Endothelial cell (in vitro differentiated cells): ENCODE data around the gene SOX5. TPM values are rescaled to one million over a fixed set of nuclear protein-coding genes. Genes with fewer than 3 reads are reported as not detected.
"Not testable (repeated sequence)": the region's sequence is repeated elsewhere in the genome, so short reads cannot be mapped to it uniquely, and the experiment has no call there.

ENCODE experiments used
- DNase-seq: peaks from one replicate; pipeline ENCODE4 v3.0.0; 2021; ENCODE audit warnings: low spot score
- H3K27ac Mint-ChIP-seq: one replicate; pipeline ENCODE4 v1.8.0; 2021; ENCODE audit warnings: mixed read lengths, inconsistent platforms; ENCODE audit not compliant: unreplicated experiment
- H3K27me3 Mint-ChIP-seq: one replicate; pipeline ENCODE4 v1.8.0; 2021; ENCODE audit warnings: mild to moderate bottlenecking, moderate library complexity, mixed read lengths, inconsistent platforms; ENCODE audit not compliant: unreplicated experiment
- H3K36me3 Mint-ChIP-seq: one replicate; pipeline ENCODE4 v1.8.0; 2021; ENCODE audit warnings: mild to moderate bottlenecking, low read depth, mixed read lengths, inconsistent platforms; ENCODE audit not compliant: unreplicated experiment
- H3K4me1 Mint-ChIP-seq: one replicate; pipeline ENCODE4 v1.8.0; 2021; ENCODE audit warnings: mild to moderate bottlenecking, mixed read lengths, inconsistent platforms; ENCODE audit not compliant: unreplicated experiment
- H3K4me3 Mint-ChIP-seq: one replicate; pipeline ENCODE4 v1.8.0; 2021; ENCODE audit warnings: mild to moderate bottlenecking, mixed read lengths, inconsistent platforms; ENCODE audit not compliant: unreplicated experiment
- H3K9me3 Mint-ChIP-seq: one replicate; pipeline ENCODE4 v1.8.0; 2021; ENCODE audit warnings: mixed read lengths, inconsistent platforms; ENCODE audit not compliant: unreplicated experiment
- total RNA-seq: library from RNA; stranded (reverse); fragmentation: NEBNext Ultra II Directional; extraction: Animal tissue kit (Norgen Biotek cat#: 25700); gene quantifications from one replicate; pipeline ENCODE4 v1.2.1, GENCODE V29; 2021; ENCODE audit not compliant: unreplicated experiment
- TF ChIP-seq, protein P1 (sequence below): fragments of 200-600 bp; sonication (generic); IDR thresholded peaks from one replicate; pipeline ENCODE4 v1.5.0; 2021; ENCODE audit warnings: antibody characterized with exemption; ENCODE audit not compliant: unreplicated experiment

The SOX5 gene
- total RNA-seq, 1 donor from 2014 or later, result 23.1 TPM

DNA sequence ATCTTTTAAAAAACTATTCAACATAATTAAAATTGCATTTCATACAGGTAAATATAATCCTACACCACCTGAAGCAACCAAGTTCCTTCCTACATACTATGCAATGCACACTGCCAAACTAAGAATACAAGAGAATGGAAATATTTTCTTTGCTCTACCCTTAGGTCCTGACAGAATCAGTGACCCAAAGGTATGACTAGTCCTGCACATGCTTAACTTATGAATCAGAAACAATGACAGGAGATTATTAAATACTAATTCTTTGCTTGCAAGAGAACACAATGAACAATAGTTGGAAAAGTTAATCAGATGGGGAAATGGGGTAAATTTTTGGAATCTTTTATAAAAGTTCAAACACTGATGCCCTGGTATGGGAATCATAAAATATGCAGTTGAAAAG, 220.1 kb downstream of the SOX5 start:
- no peak for DNase-seq
- H3K27ac Mint-ChIP-seq, result no peak overlapping the region
- no peak overlapping the region for H3K4me3 Mint-ChIP-seq
- H3K27me3 Mint-ChIP-seq, result no peaks in the 10 kb centered on the region
- no peaks in the 10 kb centered on the region for H3K36me3 Mint-ChIP-seq
- H3K4me1 Mint-ChIP-seq, result peaks cover 7% of the 10 kb centered on the region
- no peaks in the 10 kb centered on the region for H3K9me3 Mint-ChIP-seq
- TF ChIP-seq, protein P1, sequence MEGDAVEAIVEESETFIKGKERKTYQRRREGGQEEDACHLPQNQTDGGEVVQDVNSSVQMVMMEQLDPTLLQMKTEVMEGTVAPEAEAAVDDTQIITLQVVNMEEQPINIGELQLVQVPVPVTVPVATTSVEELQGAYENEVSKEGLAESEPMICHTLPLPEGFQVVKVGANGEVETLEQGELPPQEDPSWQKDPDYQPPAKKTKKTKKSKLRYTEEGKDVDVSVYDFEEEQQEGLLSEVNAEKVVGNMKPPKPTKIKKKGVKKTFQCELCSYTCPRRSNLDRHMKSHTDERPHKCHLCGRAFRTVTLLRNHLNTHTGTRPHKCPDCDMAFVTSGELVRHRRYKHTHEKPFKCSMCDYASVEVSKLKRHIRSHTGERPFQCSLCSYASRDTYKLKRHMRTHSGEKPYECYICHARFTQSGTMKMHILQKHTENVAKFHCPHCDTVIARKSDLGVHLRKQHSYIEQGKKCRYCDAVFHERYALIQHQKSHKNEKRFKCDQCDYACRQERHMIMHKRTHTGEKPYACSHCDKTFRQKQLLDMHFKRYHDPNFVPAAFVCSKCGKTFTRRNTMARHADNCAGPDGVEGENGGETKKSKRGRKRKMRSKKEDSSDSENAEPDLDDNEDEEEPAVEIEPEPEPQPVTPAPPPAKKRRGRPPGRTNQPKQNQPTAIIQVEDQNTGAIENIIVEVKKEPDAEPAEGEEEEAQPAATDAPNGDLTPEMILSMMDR, result no peak

GRCh38 chr12:23726646-23727045, 222.8 kb downstream of the SOX5 start:
- Mint-ChIP-seq H3K27me3 (no peaks in the 10 kb centered on the region), H3K4me3 (no peak overlapping the region), H3K4me1 (peaks cover 7% of the 10 kb centered on the region), H3K9me3 (no peaks in the 10 kb centered on the region), H3K27ac (no peak overlapping the region), H3K36me3 (no peaks in the 10 kb centered on the region)
- TF ChIP-seq, protein P1, result no peak
- DNase-seq, result no peak

DNA sequence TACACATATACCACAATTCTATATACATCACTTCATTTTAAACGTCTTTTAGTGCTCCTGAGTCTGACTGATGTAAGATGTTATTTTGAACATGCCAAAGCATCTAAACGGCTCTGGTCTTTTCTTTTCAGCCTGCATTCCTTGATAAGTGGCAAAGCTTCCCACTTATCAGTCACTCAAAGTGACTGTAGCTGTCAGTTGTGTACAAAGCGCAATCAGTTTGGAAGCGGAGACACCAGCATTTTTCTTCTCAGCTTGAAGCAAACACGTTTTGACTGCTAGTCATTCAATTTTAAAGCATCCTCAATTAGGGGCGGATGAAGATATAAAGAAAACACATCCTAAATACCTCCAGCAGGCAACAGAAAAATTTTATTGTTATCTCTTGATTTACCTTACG, 226.8 kb downstream of the SOX5 start:
- DNase-seq, result no peak
- H3K27ac Mint-ChIP-seq, result no peak overlapping the region
- no peaks in the 10 kb centered on the region for H3K36me3 Mint-ChIP-seq
- no peak overlapping the region for H3K4me3 Mint-ChIP-seq
- TF ChIP-seq, protein P1, result no peak
- H3K4me1 Mint-ChIP-seq, result no peaks in the 10 kb centered on the region
- no peaks in the 10 kb centered on the region for H3K9me3 Mint-ChIP-seq
- no peaks in the 10 kb centered on the region for H3K27me3 Mint-ChIP-seq

- no peak for DNase-seq
- Mint-ChIP-seq H3K9me3 (no peaks in the 10 kb centered on the region), H3K27ac (no peak overlapping the region), H3K4me1 (no peaks in the 10 kb centered on the region), H3K36me3 (no peaks in the 10 kb centered on the region), H3K4me3 (no peak overlapping the region), H3K27me3 (no peaks in the 10 kb centered on the region)
- TF ChIP-seq, protein P1, result no peak
Measured at GRCh38 chr12:23721268-23721667, 228.2 kb downstream of the SOX5 start.

DNA sequence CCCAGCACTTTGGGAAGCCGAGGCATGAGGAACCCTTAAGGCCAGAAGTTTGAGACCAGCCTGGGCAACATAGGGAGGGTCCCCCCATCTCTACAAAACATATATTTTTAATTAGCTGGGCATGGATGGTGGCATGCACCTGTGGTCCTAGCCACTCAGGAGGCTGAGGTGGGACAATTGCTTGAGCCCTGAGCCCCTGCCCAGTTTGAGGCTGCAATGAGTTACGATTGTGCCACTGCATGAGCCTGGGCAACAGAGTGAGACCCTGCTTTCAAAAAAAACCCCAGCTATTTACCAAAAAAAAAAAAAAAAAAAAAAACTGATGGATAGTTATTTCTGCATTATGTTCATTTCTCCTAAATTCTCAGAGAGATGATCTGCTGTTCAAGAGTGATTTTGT, 230.0 kb downstream of the SOX5 start:
- Mint-ChIP-seq H3K4me1 (no peaks in the 10 kb centered on the region), H3K9me3 (no peaks in the 10 kb centered on the region), H3K27me3 (no peaks in the 10 kb centered on the region), H3K27ac (no peak overlapping the region), H3K4me3 (no peak overlapping the region), H3K36me3 (no peaks in the 10 kb centered on the region)
- TF ChIP-seq, protein P1, result no peak
- DNase-seq, result no peak

- not testable (repeated sequence) for H3K4me3 Mint-ChIP-seq, H3K9me3 Mint-ChIP-seq, H3K27me3 Mint-ChIP-seq, H3K27ac Mint-ChIP-seq, DNase-seq, H3K4me1 Mint-ChIP-seq, H3K36me3 Mint-ChIP-seq
Measured at GRCh38 chr12:23710361-23710760, 239.1 kb downstream of the SOX5 start.
